SU-DHL-6 (cell line): ENCODE data around the gene CCDC185.

Experiments
- H2AFZ ChIP-seq: fragments of 200-600 bp; sonication (generic); 2 replicates; pipeline ENCODE4 v1.6.1; 2014; ENCODE audit warnings: low read depth, mild to moderate bottlenecking, moderate library complexity, mixed read lengths, antibody characterized with exemption, low read length; ENCODE audit not compliant: severe bottlenecking
- H3F3A ChIP-seq: fragments of 200-600 bp; shearing (Covaris generic); 2 replicates; pipeline ENCODE4 v1.6.0; 2016; ENCODE audit warnings: antibody characterized with exemption, mild to moderate bottlenecking; ENCODE audit not compliant: insufficient read depth
- H3K27ac ChIP-seq: fragments of 200-600 bp; sonication (generic); 2 replicates; pipeline ENCODE4 v1.5.1; 2016; ENCODE audit warnings: low read depth, mild to moderate bottlenecking, low read length, moderate library complexity, mixed read lengths
- H3K27me3 ChIP-seq: fragments of 200-600 bp; sonication (generic), shearing (Covaris generic); 2 replicates; pipeline ENCODE4 v1.6.0; 2014; ENCODE audit warnings: mild to moderate bottlenecking, low read length
- H3K36me3 ChIP-seq: fragments of 200-600 bp; sonication (generic); 2 replicates; pipeline ENCODE4 v1.6.1; 2014; ENCODE audit warnings: mild to moderate bottlenecking, low read length, mixed read lengths
- H3K4me2 ChIP-seq: fragments of 300-600, 200-600 bp; shearing (Covaris generic), sonication (generic); 2 replicates; pipeline ENCODE4 v1.6.0; 2014; ENCODE audit warnings: low read length, low read depth, mild to moderate bottlenecking; ENCODE audit not compliant: poor library complexity, severe bottlenecking
- H3K4me3 ChIP-seq: fragments of 200-600 bp; sonication (generic); 2 replicates; pipeline ENCODE4 v1.5.1; 2014; ENCODE audit warnings: antibody characterized with exemption, low read length, mild to moderate bottlenecking, mixed read lengths; ENCODE audit not compliant: insufficient read depth, poor library complexity, severe bottlenecking
- H3K79me2 ChIP-seq: fragments of 200-600 bp; sonication (generic); 2 replicates; pipeline ENCODE4 v1.6.1; 2014; ENCODE audit warnings: mild to moderate bottlenecking, low read length, moderate library complexity; ENCODE audit not compliant: insufficient read depth
- H3K9ac ChIP-seq: fragments of 200-600 bp; sonication (generic); 2 replicates; pipeline ENCODE4 v1.7.0; 2014; ENCODE audit warnings: mild to moderate bottlenecking, low read length
- H3K9me2 ChIP-seq: fragments of 200-600 bp; sonication (generic); replicated peaks from 2 replicates; pipeline ENCODE4 v1.6.1; 2014; ENCODE audit warnings: low read length; ENCODE audit not compliant: insufficient read depth
- H3K9me3 ChIP-seq: fragments of 200-600 bp; sonication (generic); 2 replicates; pipeline ENCODE4 v1.6.1; 2014; ENCODE audit warnings: low read length, mixed read lengths; ENCODE audit not compliant: insufficient read depth
- H4K20me1 ChIP-seq: fragments of 200-600 bp; sonication (generic); 2 replicates; pipeline ENCODE4 v1.6.1; 2014; ENCODE audit warnings: low read depth, mild to moderate bottlenecking, antibody characterized with exemption, low read length, moderate library complexity, mixed read lengths
- EZH2phosphoT487 ChIP-seq: fragments of 200-600 bp; sonication (generic), shearing (Covaris generic); conservative IDR thresholded peaks from 2 replicates; pipeline ENCODE4 v1.6.1; 2018; ENCODE audit warnings: mild to moderate bottlenecking, antibody characterized with exemption, low read length, moderate library complexity, mixed read lengths
- TF ChIP-seq, protein P1 (sequence below): fragments of 200-600 bp; sonication (generic); IDR thresholded peaks from one replicate; pipeline ENCODE4 v1.5.1; 2017; ENCODE audit warnings: antibody characterized with exemption, mild to moderate bottlenecking, low read length, moderate library complexity; ENCODE audit not compliant: insufficient read depth, poor library complexity, severe bottlenecking

Gene CCDC185

DNA sequence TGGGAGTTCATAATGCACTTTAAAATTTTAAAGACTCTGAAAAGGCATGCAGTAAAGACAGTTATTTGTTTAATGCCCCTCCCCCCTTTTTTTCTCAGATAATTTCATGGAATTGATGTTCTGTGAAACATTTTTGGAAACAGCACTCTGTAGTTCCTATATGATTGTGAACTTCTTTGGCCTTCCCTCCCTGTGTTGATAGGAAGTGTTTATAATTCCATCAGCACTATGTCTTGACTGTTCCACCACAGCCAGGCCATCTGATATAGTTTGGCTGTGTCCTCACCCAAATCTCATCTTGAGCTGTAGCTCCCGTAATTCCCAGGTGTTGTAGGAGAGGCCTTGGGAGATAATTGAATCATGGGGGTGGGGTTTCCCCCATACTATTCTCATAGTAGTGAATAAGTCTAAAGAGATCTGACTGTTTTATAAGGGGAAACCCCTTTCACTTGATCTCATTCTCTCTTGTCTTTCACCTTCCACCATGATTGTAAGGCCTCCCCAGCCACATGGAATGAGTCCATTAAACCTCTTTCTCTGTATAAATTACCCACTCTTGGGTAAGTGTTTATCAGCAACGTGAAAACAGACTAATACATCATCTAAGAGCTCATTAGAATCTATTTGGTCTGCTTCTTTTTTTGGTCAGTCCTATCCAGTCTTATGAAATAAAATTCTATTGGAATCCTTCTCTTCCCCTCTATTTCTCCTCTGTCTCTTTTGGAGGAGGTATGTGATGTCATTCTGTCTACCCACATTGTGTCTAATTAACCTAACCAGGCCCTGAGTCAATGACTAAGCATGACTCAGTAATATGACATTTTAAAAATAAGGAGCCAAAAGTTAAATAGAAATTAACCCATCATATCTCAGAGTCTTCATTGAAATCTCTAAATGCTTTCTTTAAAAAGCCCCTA lies 8.9 kb downstream of the CCDC185 start:
- Histone ChIP-seq H3K27me3 (no peaks in the 10 kb centered on the region), H3K9me2 (no peaks in the 10 kb centered on the region), H3K36me3 (no peaks in the 10 kb centered on the region), H3K4me3 (no peak overlapping the region), H3K79me2 (no peaks in the 10 kb centered on the region), H3K9me3 (no peaks in the 10 kb centered on the region), H3K27ac (no peak overlapping the region), H2AFZ (no peak overlapping the region), H4K20me1 (no peaks in the 10 kb centered on the region), H3K4me2 (no peak overlapping the region), H3F3A (no peaks in the 10 kb centered on the region), H3K9ac (no peak overlapping the region)
- TF ChIP-seq EZH2phosphoT487, result no peak
- TF ChIP-seq, protein P1, sequence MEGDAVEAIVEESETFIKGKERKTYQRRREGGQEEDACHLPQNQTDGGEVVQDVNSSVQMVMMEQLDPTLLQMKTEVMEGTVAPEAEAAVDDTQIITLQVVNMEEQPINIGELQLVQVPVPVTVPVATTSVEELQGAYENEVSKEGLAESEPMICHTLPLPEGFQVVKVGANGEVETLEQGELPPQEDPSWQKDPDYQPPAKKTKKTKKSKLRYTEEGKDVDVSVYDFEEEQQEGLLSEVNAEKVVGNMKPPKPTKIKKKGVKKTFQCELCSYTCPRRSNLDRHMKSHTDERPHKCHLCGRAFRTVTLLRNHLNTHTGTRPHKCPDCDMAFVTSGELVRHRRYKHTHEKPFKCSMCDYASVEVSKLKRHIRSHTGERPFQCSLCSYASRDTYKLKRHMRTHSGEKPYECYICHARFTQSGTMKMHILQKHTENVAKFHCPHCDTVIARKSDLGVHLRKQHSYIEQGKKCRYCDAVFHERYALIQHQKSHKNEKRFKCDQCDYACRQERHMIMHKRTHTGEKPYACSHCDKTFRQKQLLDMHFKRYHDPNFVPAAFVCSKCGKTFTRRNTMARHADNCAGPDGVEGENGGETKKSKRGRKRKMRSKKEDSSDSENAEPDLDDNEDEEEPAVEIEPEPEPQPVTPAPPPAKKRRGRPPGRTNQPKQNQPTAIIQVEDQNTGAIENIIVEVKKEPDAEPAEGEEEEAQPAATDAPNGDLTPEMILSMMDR, result no peak

DNA sequence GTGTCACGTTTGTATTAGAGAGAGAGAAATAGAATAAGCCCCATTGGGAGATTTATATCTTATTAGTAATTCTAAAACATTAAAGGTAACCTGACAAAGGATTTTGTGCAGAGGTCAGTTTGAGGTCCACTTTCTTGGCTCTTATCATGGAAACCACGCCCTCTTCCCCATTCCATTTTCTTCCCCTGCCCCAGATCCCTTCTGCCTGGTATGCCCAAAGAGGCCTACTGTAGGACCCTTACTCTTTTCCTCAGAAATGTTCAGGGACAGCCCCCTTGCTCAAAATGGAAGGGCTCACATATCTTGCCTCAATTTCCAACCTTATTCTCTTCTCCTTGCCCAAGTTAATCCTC lies 9.6 kb downstream of the CCDC185 start:
- H3K27ac ChIP-seq, result no peak overlapping the region
- no peaks in the 10 kb centered on the region for H3K79me2 ChIP-seq
- no peaks in the 10 kb centered on the region for H3K9me3 ChIP-seq
- H4K20me1 ChIP-seq, result no peaks in the 10 kb centered on the region
- H3K4me3 ChIP-seq, result no peak overlapping the region
- no peaks in the 10 kb centered on the region for H3K27me3 ChIP-seq
- H3K36me3 ChIP-seq, result no peaks in the 10 kb centered on the region
- no peak overlapping the region for H3K4me2 ChIP-seq
- H3K9ac ChIP-seq, result no peak overlapping the region
- H3K9me2 ChIP-seq, result no peaks in the 10 kb centered on the region
- H2AFZ ChIP-seq, result no peak overlapping the region
- TF ChIP-seq, protein P1, result no peak
- no peak for TF ChIP-seq EZH2phosphoT487
- no peaks in the 10 kb centered on the region for H3F3A ChIP-seq

DNA sequence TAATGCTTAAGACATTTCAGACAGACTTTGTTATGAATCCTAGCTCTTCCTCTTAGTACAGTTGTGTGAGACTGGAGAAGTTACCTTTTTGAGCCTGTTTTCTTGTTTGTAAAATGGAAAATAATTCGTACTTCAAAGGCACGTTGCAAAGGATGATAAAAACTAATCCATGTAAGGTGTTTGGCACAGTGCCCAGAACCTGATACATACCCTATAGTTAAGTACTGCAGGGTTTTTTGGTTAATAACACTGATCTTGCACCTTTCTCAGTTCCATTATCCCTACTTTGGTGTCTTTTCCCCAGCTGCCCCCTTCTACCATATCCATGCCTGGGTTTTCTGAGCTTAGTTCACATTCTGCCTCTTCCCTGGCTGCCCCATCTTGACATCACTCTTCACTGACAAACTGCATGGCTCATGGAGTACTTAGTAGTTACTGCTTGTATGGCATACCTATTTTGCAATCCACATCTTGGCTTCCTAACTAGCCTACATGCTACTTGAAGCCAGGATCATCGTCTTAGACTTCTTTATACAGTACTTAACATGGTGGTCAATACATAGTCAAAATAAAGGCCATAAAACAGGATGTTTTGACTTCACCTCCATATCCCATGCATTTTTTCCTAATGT lies 10.1 kb downstream of the CCDC185 start:
- H3K9ac ChIP-seq, result no peak overlapping the region
- no peak overlapping the region for H3K4me2 ChIP-seq
- no peak for TF ChIP-seq EZH2phosphoT487
- TF ChIP-seq, protein P1, result no peak
- no peak overlapping the region for H3K27ac ChIP-seq
- H3K27me3 ChIP-seq, result no peaks in the 10 kb centered on the region
- H3K36me3 ChIP-seq, result no peaks in the 10 kb centered on the region
- no peaks in the 10 kb centered on the region for H4K20me1 ChIP-seq
- no peaks in the 10 kb centered on the region for H3K9me2 ChIP-seq
- no peak overlapping the region for H2AFZ ChIP-seq
- no peaks in the 10 kb centered on the region for H3K9me3 ChIP-seq
- no peaks in the 10 kb centered on the region for H3K79me2 ChIP-seq
- H3F3A ChIP-seq, result no peaks in the 10 kb centered on the region
- no peak overlapping the region for H3K4me3 ChIP-seq
